Left lung (tissue), 10 donors: ENCODE measurements around the gene TNPO2. TPM values are rescaled to one million over a fixed set of nuclear protein-coding genes. Genes with fewer than 3 reads are reported as not detected.
A peak's percentile ranks its signal among the peaks of the same experiment; 100 is the strongest.
"Not testable (repeated sequence)": the region's sequence is repeated elsewhere in the genome, so short reads cannot be mapped to it uniquely, and the experiment has no call there.

Experiments used
- ATAC-seq: fragments of 200-7000 bp; cut with Tn5 transposase; one replicate; pipeline ENCODE4 v1.9.1; 2020; ENCODE audit warnings: moderate library complexity
- DNase-seq, 4 donors: peaks; one replicate each; pipeline ENCODE4 v3.0.0-alpha.2; 2013 to 2020
- H3K27ac ChIP-seq, 2 donors: fragments of 200-600 bp; sonication (generic) in 1 of 2; one replicate each; pipeline versions ENCODE4 v1.5.0 to v1.8.0; 2020 to 2021
- H3K27me3 ChIP-seq, 2 donors: fragments of 200-600 bp; sonication (generic) in 1 of 2; one replicate each; pipeline versions ENCODE4 v1.5.0 to v1.8.0; 2020 to 2021
- H3K36me3 ChIP-seq, 2 donors: fragments of 200-600 bp; sonication (generic) in 1 of 2; one replicate each; pipeline versions ENCODE4 v1.5.0 to v1.8.0; 2020 to 2021
- H3K4me1 ChIP-seq, 2 donors: fragments of 200-600 bp; one replicate each; pipeline ENCODE4 v1.8.0; 2021
- H3K4me3 ChIP-seq, 2 donors: fragments of 200-600 bp; sonication (generic) in 1 of 2; one replicate each; pipeline versions ENCODE4 v1.5.0 to v1.8.0; 2020 to 2021; ENCODE audit warnings: mild to moderate bottlenecking in 1 of 2
- H3K9me3 ChIP-seq, 2 donors: fragments of 200-600 bp; sonication (generic) in 1 of 2; one replicate each; pipeline versions ENCODE4 v1.5.0 to v1.8.0; 2020 to 2021
- intact Hi-C, 2 donors: fragments of 100-400 bp; cut with DNase I; formaldehyde crosslinking; loops; one replicate each; pipeline versions ENCODE4 v1.11.2 to v1.14.2; 2022
- polyA plus RNA-seq, 6 donors: library from polyadenylated mRNA; unstranded; fragments of 120-200 nt; gene quantifications; one replicate each; pipeline ENCODE4 v1.2.1, GENCODE V29; 2013; ENCODE audit not compliant: insufficient read length in 6 of 6
- total RNA-seq, 2 donors: library from RNA; stranded (reverse); fragmentation: NEBNext Ultra II Directional; extraction: Animal tissue kit (Norgen Biotek cat#: 25700); gene quantifications; one replicate each; pipeline ENCODE4 v1.2.1, GENCODE V29; 2021
- TF ChIP-seq, protein P1 (sequence below), 2 donors: fragments of 200-600 bp; sonication (generic) in 1 of 2; IDR thresholded peaks; one replicate each; pipeline versions ENCODE4 v1.5.0 to v1.8.0; 2021; ENCODE audit warnings: antibody characterized with exemption in 2 of 2
- donor health status: DM: no; HTN: yes; CAD: no.
- donor health status: DM: no; HTN: no; CAD: no.

TNPO2 gene
- total and polyA plus RNA-seq, 8 donors: 54.8 to 92.6 (median 77.6) TPM

DNA sequence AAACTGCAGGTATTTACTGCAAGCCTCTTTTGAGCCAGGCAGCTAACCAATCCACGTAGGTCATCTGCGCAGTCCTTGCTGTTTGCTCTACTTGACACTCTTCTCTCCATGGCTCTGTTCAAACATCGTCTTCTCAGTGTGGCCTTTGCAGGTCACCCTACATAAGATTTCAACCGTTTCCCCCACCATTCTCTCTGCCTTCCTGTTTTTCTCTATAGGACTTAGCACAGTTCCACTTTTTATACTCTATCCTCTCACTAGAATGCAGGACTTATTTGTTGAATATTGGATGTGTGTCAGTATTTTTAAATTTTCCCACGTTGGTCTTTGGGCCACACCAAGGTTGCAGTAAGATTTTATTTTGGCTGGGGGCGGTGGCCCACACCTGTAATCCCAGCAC lies 25.6 kb downstream of the TNPO2 start:
- H3K27me3 ChIP-seq: no peaks in the 10 kb centered on the region
- no peak overlapping the region for H3K27ac ChIP-seq
- TF ChIP-seq, protein P1, sequence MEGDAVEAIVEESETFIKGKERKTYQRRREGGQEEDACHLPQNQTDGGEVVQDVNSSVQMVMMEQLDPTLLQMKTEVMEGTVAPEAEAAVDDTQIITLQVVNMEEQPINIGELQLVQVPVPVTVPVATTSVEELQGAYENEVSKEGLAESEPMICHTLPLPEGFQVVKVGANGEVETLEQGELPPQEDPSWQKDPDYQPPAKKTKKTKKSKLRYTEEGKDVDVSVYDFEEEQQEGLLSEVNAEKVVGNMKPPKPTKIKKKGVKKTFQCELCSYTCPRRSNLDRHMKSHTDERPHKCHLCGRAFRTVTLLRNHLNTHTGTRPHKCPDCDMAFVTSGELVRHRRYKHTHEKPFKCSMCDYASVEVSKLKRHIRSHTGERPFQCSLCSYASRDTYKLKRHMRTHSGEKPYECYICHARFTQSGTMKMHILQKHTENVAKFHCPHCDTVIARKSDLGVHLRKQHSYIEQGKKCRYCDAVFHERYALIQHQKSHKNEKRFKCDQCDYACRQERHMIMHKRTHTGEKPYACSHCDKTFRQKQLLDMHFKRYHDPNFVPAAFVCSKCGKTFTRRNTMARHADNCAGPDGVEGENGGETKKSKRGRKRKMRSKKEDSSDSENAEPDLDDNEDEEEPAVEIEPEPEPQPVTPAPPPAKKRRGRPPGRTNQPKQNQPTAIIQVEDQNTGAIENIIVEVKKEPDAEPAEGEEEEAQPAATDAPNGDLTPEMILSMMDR (IDR thresholded peaks at IDR 0.05): no peak
- H3K36me3 ChIP-seq: peaks cover 0 to 45% of the 10 kb centered on the region in 2 donors
- H3K9me3 ChIP-seq: no peaks in the 10 kb centered on the region
- H3K4me3 ChIP-seq: no peak overlapping the region
- H3K4me1 ChIP-seq: peaks cover 9 to 27% of the 10 kb centered on the region in 2 donors
- intact Hi-C loops: no loop called here
- no peak for DNase-seq
- no peak for ATAC-seq

DNA sequence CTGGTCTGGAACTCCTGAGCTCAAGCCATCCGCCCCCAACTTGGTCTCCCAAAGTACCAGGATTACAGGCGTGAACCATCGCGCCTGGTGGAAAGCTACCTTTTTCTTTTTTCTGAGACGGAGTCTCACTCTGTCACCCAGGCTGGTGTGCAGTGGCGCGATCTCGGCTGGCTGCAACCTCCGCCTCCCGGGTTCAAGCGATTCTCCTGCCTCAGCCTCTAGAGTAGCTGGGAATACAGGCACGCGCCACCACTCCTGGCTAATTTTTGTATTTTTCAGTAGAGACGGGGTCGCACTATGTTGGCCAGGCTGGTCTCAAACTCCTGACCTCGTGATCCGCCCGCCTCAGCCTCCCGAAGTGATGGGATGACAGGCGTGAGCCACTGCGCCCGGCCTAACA lies 26.3 kb downstream of the TNPO2 start:
- Histone ChIP-seq H3K4me1 (peaks cover 9 to 27% of the 10 kb centered on the region in 2 donors), H3K27ac (peak overlapping the region in 1 of 2 donors; percentile 94), H3K4me3 (peak overlapping the region in 1 of 2 donors; percentile 87), H3K36me3 (peaks cover 0 to 38% of the 10 kb centered on the region in 2 donors)
- DNase-seq, H3K27me3 ChIP-seq, H3K9me3 ChIP-seq, intact Hi-C loops, ATAC-seq: not testable (repeated sequence)

DNA sequence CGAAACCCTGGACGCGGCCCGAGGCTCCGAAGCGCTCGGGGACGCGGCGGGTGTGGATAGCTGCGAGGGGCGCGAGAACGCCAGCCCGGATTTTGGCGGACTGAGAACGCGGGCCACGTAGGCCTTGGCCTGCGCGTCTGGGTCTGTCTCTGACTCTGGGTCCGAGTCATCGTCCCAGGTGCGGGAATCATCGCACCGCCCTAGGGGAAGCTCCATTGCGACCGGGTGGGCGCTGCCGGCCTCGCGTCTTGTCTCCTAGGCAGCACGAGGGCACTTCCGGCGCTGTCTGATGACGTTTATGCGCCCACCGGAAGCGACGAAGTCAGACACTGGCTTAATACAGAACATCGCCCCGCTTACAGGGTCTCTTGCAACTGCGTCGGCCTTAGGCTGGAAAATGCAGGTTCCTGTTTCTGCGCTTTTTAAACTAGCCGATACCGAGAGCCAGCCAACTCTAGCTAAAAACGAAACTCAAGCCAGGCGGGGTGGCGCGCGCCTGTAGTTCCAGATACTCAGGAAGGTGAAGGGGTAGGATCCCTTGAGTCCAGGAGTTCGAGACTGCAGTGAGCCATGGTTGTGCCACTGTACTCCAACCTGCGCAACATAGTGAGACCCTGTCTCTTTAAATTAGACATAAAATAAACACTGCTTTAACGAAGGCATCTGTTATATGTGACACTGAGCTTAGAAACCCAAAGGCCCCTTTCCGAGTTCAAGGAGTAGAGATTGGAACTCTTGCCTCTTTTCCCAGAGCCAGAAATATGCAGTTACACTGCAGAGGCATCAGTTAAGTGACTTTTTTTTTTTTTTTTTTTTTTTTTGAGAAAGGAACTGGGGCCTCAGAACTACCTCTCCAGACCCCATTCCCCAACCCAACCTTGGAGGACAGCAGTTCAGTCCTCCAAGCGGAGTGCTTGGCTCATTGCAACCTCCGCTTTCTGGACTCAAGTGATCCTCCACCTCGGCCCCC lies 27.1 kb downstream of the TNPO2 start, which contains the start of gene FBXW9:
Gene FBXW9 (minus strand): TSS at position 266 of the 970 bp plus-strand sequence. CDS start 50 bp downstream, at position 216.
- Histone ChIP-seq H3K27ac (peak within 1 kb of the TSS; percentile 79 to 94), H3K27me3 (no peaks in the 10 kb centered on the region), H3K36me3 (peaks cover 0 to 31% of the 10 kb centered on the region in 2 donors), H3K4me3 (peak within 1 kb of the TSS; percentile 71 to 87), H3K4me1 (peaks cover 9 to 27% of the 10 kb centered on the region in 2 donors), H3K9me3 (no peaks in the 10 kb centered on the region)
- intact Hi-C loops: no loop called here
- ATAC-seq: peak; percentile 93
- DNase-seq: peak; percentile 94 to 97 (median 96)
- TF ChIP-seq, protein P1 (IDR thresholded peaks at IDR 0.05): no peak

DNA sequence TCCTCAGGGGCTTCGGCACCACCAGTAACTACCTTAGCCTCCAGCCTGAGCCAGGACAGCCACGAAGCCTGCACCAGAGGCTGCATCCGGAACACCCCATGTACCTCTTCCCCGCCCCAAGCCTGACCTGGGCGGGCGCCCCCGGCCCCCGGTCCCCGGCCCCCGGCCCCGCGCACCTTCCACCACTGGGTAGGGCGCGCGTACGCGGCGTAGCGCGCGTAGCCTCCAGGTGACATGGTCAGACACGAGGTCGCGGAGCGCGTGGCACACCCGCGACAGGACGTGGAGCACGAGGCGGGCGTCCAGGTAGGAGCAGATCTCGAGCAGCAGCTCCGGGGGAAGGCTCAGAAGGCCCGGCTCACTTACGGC lies 27.8 kb downstream of the TNPO2 start:
- H3K4me1 ChIP-seq: peaks cover 9 to 27% of the 10 kb centered on the region in 2 donors
- ATAC-seq (peak; percentile 14), DNase-seq (peak in 1 of 4 donors; percentile 78)
- no peaks in the 10 kb centered on the region for H3K27me3 ChIP-seq
- intact Hi-C loops: no loop called here
- peak overlapping the region in 1 of 2 donors; percentile 94 for H3K27ac ChIP-seq
- peaks cover 0 to 29% of the 10 kb centered on the region in 2 donors for H3K36me3 ChIP-seq
- TF ChIP-seq, protein P1 (IDR thresholded peaks at IDR 0.05): no peak
- peak overlapping the region; percentile 71 to 87 for H3K4me3 ChIP-seq
- no peaks in the 10 kb centered on the region for H3K9me3 ChIP-seq

DNA sequence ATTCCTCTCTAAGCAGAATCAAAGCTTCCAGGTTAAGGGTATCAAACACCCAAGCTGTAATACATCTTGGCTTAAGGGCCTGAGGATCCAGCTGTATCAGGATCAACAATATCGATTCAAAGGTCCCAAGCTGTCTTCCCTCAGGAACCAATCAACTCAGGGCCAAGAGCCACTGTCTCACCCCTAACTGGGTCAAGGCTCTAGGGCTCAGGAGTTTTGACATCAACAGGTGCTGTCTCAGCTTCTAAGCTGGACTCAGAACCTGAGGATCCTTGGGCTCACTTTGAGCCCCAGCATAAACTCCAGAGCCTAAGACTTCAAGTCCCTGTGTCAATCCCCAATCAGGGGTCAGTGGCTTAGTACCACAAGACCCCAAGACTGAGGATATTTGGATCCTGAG lies 28.2 kb downstream of the TNPO2 start:
- peak overlapping the region; percentile 71 to 87 for H3K4me3 ChIP-seq

More for the DNA sequence above, 28.2 kb downstream of the TNPO2 start:
- DNase-seq (no peak), ATAC-seq (no peak)
- Histone ChIP-seq H3K9me3 (no peaks in the 10 kb centered on the region), H3K36me3 (peaks cover 0 to 25% of the 10 kb centered on the region in 2 donors), H3K27me3 (no peaks in the 10 kb centered on the region), H3K4me1 (peaks cover 9 to 27% of the 10 kb centered on the region in 2 donors), H3K27ac (no peak overlapping the region)
- intact Hi-C loops: no loop called here
- TF ChIP-seq, protein P1 (IDR thresholded peaks at IDR 0.05): no peak
